A673 (cell line): ENCODE data around the gene AK3. TPM values are rescaled to one million over a fixed set of nuclear protein-coding genes. Genes with fewer than 3 reads are reported as not detected.

Experiments
- BruUV-seq: library from RNA; stranded (reverse); fragments of 400-500 nt; replicated peaks from 2 replicates; lab custom pipeline; 2021; lab: Mats Ljungman, UMichigan
- CTCF ChIA-PET: fragments of 300-600 bp; sonication (Branson Sonifier 250); formaldehyde crosslinking; loops from one replicate; lab custom pipeline; 2022; ENCODE audit warnings: antibody characterized with exemption; lab: Charles Lee
- POLR2A ChIA-PET: fragments of 300-600 bp; sonication (Branson Sonifier 250); formaldehyde crosslinking; loops from one replicate; lab custom pipeline; 2022; ENCODE audit warnings: antibody characterized with exemption; ENCODE audit not compliant: low non-redundant PET; lab: Charles Lee
- DNase-seq: peaks from one replicate; pipeline ENCODE4 v3.0.0-alpha.2; 2015; ENCODE audit warnings: low spot score
- H3K27ac ChIP-seq: fragments of 200-600 bp; sonication (generic); 2 replicates; pipeline ENCODE4 v1.5.1; 2016; ENCODE audit warnings: mixed run types, low read depth, mild to moderate bottlenecking, mixed read lengths, antibody characterized with exemption, low read length; ENCODE audit not compliant: poor library complexity, severe bottlenecking
- H3K27me3 ChIP-seq: fragments of 200-600 bp; sonication (generic); replicated peaks from 2 replicates; pipeline ENCODE4 v1.6.1; 2017; ENCODE audit warnings: mixed run types, low read depth, mild to moderate bottlenecking, mixed read lengths, antibody characterized with exemption, low read length; ENCODE audit not compliant: insufficient read depth, poor library complexity
- H3K36me3 ChIP-seq: fragments of 200-600 bp; sonication (generic); 2 replicates; pipeline ENCODE4 v1.6.1; 2016; ENCODE audit warnings: mixed run types, mild to moderate bottlenecking, mixed read lengths, antibody characterized with exemption, low read length; ENCODE audit not compliant: insufficient read depth, poor library complexity, severe bottlenecking
- H3K4me1 ChIP-seq: fragments of 200-600 bp; sonication (generic); 2 replicates; pipeline ENCODE4 v1.6.1; 2017; ENCODE audit warnings: mixed run types, mild to moderate bottlenecking, mixed read lengths, antibody characterized with exemption, low read length; ENCODE audit not compliant: insufficient read depth, poor library complexity, severe bottlenecking
- H3K4me3 ChIP-seq: fragments of 200-600 bp; sonication (generic); 2 replicates; pipeline ENCODE4 v1.5.1; 2016; ENCODE audit warnings: low read depth, mixed run types, mild to moderate bottlenecking, mixed read lengths, low read length; ENCODE audit not compliant: poor library complexity, severe bottlenecking
- H3K9me3 ChIP-seq: fragments of 200-600 bp; sonication (generic); 2 replicates; pipeline ENCODE4 v1.6.1; 2016; ENCODE audit warnings: mixed run types, low read depth, mild to moderate bottlenecking, mixed read lengths, antibody characterized with exemption, low read length; ENCODE audit not compliant: poor library complexity, severe bottlenecking
- CTCF ChIP-seq: fragments of 300-800, 200-600 bp; sonication (generic); conservative IDR thresholded peaks from 2 replicates; pipeline ENCODE4 v1.5.1; 2017; ENCODE audit warnings: low read depth, mild to moderate bottlenecking, antibody characterized with exemption, low read length, moderate library complexity, mixed read lengths
- EZH2 ChIP-seq: fragments of 200-600 bp; sonication (generic); IDR thresholded peaks from 2 replicates; pipeline ENCODE4 v1.6.1; 2017; ENCODE audit warnings: borderline replicate concordance, low read depth, mild to moderate bottlenecking, mixed read lengths, antibody characterized with exemption, low read length; ENCODE audit not compliant: poor library complexity, severe bottlenecking
- intact Hi-C: fragments of 100-400 bp; cut with micrococcal nuclease; formaldehyde crosslinking; loops from one replicate; pipeline ENCODE4 v1.10.0; 2022; ENCODE audit not compliant: unreplicated experiment
- total RNA-seq: library from RNA; stranded (reverse); gene quantifications from 2 replicates; pipeline ENCODE4 v1.2.3, GENCODE V29; 2021

The AK3 gene
- total RNA-seq, 1 experiment from 2014 or later, result 93.1 TPM

- no peaks in the 10 kb centered on the region for H3K27me3 ChIP-seq
- peak overlapping the region; percentile 38 for H3K27ac ChIP-seq
- intact Hi-C loops, result loop anchor here (5.0 to 10.0 kb wide), 2 partner anchors 49 to 139 kb away; partner anchors contain the start of gene RCL1
- no TSS peak for BruUV-seq
- H3K9me3 ChIP-seq, result no peaks in the 10 kb centered on the region
- H3K36me3 ChIP-seq, result no peaks in the 10 kb centered on the region
- peak overlapping the region; percentile 1 for H3K4me3 ChIP-seq
- DNase-seq, result no peak
- TF ChIP-seq CTCF (no peak), EZH2 (no peak)
- POLR2A ChIA-PET, result no interaction called here
- CTCF ChIA-PET, result interaction anchor here (0.7 kb wide), 1 partner anchor 246 kb away, joined by 3 read pairs; no protein-coding TSS in a partner anchor
- peaks cover 15% of the 10 kb centered on the region for H3K4me1 ChIP-seq
Observed at GRCh38 chr9:4743131-4743875, 2.3 kb upstream of the AK3 start.

- peak overlapping the region; percentile 93 for H3K27ac ChIP-seq
- H3K4me1 ChIP-seq, result peaks cover 19% of the 10 kb centered on the region
- CTCF ChIA-PET, result interaction anchor here (0.6 kb wide), 1 partner anchor 64 kb away, joined by 6 read pairs; no protein-coding TSS in a partner anchor
- no peaks in the 10 kb centered on the region for H3K36me3 ChIP-seq
- H3K27me3 ChIP-seq, result no peaks in the 10 kb centered on the region
- peak overlapping the region; percentile 98 for H3K4me3 ChIP-seq
- POLR2A ChIA-PET, result no interaction called here
- DNase-seq, result no peak
- TF ChIP-seq EZH2, result no peak
- no peak for TF ChIP-seq CTCF
- no TSS peak for BruUV-seq
- intact Hi-C loops, result loop anchor here (5.0 to 10.0 kb wide), 2 partner anchors 50 to 137 kb away; partner anchors contain the start of gene RCL1
- H3K9me3 ChIP-seq, result no peaks in the 10 kb centered on the region
Observed at GRCh38 chr9:4742246-4742645, 1.2 kb upstream of the AK3 start.

- Histone ChIP-seq H3K36me3 (no peaks in the 10 kb centered on the region), H3K4me1 (peaks cover 19% of the 10 kb centered on the region), H3K27me3 (no peaks in the 10 kb centered on the region), H3K27ac (peak overlapping the region; percentile 93), H3K9me3 (no peaks in the 10 kb centered on the region), H3K4me3 (peak overlapping the region; percentile 98)
- CTCF ChIA-PET, result no interaction called here
- POLR2A ChIA-PET, result interaction anchor here (0.6 kb wide), 1 partner anchor 1216 kb away, joined by 5 read pairs; the partner anchor contains the start of gene RFX3
- DNase-seq, result peak; percentile 36
- TF ChIP-seq CTCF (no peak), EZH2 (no peak)
- no TSS peak for BruUV-seq
- intact Hi-C loops, result loop anchor here (2.0 to 10.0 kb wide), 4 partner anchors 51 to 137 kb away; partner anchors contain the start of gene RCL1
Observed at GRCh38 chr9:4741365-4742089, 525 bp upstream of the AK3 start.
